Activated CD4-positive, CD25-positive, alpha-beta regulatory T cell treated with anti-CD3 and anti-CD28 coated beads, Interleukin-2, amount 50 U/mL, for 72 hours (primary cell): ENCODE measurements around the gene FTO.

ENCODE experiments used
- DNase-seq: peaks from one replicate; pipeline ENCODE4 v3.0.0; 2021

The FTO gene

DNA sequence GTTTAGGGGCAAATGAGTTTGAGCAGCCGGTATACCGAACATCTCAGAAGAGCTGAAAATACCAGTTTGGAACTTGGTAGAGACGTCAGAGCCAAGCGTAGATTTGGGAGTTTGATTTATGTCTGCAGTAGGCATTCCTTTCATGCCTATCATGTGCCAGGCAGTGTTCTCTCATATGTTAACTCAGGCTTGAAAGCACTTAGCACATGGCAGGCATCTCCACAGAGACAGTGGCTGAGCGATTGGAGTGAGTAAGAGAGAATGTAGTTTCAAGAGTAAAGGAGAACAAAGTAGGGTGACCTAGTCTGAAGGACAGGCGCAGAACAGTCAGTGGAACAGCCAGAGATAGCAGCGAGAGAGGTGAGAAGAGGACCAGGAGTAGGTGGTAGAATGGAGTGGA is 207.0 kb downstream of the FTO start:
- no peak for DNase-seq

DNA sequence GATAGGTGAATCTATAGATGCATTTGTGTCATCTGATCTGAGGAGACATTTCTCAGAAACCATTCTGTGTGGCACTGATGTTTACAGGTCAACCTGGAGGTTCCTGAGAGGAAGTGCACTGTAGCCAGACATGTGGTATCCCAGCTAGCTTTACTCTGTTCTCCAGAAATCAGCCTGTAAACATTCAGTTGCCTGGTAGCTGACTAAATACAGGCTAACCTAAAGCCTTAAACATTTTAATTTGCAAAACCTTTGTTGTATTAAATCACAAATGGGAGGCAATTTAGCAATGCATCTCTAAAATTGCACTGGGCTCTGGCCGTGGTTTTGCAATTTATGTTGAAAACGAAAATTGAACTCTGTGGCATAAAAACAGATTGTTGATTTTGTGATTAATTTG is 207.6 kb downstream of the FTO start:
- DNase-seq = no peak

GRCh38 chr16:53912155-53912554 is 208.2 kb downstream of the FTO start:
- DNase-seq = no peak

DNA sequence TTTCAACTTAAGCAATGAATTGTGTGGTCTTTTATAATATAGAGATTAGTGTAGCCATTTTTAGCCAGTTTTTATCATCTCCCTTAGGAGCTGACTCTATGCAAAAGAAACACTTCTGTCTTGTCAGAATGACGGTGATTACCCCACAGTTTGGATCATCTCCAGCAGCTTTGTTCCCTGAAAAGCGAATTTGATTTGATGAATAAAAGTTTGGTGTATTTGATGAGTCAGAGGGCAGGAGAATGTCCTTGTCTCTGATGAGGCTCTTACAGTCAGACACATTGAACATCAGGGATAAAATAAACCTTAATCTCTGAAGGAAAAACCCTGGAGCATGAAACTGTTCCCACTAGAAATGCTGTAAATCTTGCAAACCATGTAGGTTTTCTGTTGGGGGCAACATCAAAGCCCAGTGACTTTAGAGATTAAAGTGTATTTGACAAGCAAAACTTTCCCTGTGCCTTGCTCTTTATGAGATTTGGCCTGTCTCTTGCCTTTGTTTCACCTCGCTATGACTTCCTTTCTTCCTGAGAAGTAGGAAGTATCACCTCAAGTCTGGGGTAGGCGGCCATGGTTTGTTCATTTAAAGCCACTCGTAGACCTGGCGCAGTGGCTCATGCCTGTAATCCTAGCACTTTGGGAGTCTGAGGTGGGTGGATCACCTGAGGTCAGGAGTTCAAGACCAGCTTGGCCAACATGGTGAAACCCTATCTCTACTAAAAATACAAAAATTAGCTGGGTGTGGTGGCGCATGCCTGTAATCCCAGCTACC is 209.3 kb downstream of the FTO start:
- DNase-seq = no peak

DNA sequence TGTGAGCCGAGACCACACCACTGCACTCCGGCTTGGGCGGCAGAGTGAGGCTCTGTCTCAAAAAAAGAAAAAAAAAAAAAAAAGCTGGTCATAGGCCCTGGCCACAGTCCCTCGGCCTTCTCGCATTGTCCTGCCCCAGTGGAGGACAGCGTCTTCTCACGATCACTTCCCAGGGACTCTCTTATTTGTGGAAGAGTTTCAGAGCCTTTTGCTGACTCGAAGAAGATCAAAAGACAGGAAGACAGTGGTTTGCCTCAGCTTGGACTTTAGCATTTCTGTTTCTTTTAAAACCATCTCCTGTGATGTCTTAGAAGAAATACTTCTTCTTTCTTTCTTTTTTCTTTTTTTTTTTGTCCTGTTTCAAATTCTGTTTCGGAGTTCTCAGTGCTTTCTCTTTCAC is 210.0 kb downstream of the FTO start:
- no peak for DNase-seq

DNA sequence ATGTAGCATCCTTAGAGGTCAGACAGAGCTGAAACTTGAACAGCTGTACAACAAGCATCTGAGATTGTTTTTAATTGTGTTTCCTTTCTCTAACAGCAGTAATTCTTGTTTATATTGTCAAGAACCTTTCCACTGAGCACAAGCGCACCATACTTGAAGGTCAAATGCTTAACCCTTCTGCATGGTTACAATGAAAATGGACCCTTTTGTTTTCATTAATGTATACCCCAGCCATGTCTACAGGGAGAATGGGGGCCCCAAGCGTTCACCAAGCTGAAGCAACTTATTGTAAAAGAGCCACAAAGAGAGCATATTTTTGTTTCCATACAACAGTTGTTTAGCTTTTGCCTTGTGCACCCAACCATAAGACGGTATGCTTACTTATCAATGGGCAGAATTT is 210.8 kb downstream of the FTO start:
- DNase-seq = no peak

DNA sequence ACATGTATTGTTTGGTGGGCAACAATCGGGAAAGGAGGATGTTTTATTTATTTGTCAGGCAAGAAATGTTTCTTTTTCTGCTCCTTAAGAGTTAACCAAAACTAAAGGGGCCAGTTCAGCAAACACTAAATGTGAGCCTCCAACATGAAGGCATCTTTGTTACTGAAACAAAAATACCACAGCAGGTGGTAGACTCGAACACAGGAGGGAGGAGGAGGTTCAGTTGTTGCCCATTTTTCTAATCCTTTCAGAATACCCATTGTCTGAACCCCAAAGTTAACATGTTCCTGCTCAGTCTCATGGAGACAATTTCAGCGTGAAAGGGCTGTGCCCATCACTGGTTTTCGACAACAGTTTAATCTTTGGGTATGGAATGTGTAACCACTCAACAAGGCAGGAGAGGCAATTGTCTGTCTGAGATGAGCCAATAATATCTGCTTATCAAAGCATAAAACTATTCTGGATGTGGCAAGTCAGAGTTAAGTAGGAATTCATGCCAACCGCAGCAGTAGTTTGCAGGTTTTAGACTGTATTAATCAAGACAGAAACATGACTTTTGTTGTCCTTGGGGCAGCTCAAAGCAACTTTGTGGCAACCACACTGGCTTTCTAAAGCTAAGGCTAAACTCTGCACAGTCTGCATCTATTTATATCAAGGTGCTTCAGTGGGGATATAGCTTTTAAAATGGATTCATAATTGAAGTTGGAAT is 211.7 kb downstream of the FTO start:
- DNase-seq = no peak

DNA sequence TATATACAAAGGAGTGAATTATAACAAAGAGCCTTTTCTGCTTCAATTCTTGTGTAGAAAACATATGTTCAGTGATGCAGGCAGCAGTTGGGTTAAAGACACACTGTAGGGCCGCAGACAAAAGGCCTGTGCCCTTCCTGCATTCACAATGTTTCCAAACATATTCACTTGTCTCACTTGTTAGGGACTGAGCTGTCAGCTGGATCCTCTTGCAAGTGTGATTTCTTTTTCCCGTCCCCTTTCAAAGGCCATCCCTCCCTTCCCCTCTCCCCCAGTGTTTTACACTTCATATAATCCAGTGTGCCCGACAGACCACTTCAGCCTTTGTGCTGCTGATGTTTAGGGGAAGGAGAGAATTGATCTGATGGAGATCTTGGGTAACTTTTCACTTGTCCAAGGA is 217.0 kb downstream of the FTO start:
- DNase-seq = no peak

DNA sequence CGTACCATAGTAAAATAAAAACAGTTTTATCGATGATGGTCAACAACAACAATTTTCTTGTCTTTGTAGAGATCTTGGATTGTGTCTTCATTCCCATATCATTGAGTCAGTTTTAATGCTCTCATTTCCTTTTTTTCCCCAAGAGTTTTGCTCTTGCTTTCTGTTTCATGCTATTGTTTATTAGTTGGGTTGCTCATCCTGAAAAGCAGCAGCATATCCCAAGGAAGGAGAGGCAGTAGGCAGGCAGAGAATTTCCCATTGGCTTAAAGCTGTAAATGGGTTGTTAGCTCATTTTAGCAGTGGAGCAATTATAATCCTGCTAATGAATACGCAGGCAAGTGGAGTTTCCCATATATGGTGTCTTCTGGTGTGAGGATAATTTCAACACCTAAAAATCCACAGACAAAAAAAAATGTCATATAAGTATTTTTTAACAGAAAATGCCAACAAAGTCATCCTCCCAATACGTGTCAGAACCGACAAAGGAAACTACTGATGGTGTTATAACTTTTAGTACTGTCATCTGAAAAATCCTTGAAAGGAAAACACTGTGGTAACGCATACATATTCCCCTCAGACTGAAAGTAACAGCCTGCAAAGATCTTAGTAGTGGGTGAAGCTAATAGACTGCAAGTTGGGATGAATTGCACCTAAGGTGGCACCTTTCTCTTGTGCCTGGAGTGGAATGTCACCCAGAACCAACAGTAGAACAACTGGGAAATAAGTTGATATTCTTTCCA is 218.3 kb downstream of the FTO start:
- no peak for DNase-seq

DNA sequence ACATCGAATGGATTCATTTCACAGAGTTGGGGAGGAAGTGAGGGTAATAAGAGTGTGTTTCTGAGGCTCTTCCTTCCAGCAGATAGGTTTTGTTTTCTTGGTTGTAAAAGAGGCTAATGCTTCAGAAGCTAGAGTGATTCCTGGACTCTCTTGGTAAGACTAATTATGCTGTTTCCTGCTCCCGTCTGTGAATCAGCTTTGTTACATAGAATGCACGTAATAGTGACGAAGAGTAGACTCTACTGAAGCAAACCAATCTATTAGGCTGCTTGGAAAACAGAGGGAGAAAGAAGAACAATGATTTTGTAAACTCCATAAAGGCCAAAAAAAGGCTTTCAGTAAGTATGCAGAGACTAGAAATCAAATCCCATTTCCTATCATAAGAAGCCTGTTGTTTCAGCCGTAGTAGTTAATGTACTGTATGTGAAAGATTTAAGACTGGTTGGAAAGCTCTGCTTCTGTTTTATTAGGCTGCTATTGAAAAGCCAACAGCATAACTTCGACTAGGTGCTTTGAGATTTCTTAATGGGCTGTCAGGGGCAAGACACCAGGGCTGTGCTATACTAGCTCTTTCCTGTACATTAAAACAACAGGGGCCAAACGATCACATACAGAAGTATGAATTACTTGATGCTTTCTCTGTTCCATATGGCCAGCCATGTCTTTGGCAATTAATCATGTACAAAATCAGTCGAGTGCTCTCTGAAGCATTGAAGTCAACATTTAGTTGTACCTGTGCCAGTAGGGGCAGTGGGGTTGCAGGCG is 219.0 kb downstream of the FTO start:
- no peak for DNase-seq

DNA sequence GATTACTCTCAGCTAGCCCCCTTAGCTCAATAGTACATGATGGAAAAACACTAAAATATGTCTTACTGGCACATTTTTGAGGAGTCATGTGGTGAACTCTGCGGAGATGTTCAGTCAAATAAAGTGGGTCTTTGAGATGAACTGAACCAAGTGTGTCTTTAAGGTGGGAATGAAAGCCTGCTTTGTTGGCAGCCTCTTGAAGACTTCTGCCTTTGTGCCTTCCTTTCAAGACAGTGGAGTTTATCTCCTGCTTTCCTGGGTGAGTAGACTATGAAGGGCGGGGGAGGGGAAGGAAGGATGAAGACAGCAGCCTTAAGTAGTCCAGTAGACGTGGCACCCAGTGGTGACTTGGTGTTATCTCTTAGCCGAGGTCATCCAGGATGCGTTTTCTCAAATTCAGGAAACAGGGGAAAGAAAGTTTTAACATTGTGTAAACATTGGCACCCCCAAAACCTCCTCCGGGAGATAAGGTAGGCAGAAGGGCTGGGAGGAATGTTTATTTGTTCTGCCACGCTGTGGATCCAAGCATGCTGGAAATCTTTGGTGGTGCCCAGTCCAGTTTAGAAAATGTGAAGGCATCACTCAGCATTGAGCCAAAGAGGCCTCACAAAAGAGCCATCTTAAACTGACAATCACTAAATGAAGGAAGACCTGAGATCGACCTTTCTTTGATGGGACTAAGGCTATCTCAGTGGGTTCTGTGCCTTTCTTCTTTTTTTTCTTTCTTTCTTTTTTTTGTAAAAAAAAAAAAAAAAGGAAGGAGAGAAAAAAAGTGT is 220.6 kb downstream of the FTO start:
- DNase-seq = no peak

DNA sequence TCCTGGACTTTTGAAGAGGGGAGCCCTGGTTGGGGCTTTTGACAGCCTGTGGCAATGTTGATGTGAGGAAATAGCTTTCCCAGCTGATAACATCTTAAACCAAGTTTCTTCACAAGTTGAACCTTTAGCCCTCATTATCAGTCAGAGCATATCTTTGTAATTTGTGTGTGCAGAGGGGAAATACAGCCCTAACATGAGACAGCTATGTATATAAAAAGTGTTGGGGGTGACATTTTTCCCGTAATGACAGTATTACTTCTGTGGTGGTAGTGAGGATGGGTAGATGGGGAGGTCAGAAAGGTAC is 221.1 kb downstream of the FTO start:
- no peak for DNase-seq

DNA sequence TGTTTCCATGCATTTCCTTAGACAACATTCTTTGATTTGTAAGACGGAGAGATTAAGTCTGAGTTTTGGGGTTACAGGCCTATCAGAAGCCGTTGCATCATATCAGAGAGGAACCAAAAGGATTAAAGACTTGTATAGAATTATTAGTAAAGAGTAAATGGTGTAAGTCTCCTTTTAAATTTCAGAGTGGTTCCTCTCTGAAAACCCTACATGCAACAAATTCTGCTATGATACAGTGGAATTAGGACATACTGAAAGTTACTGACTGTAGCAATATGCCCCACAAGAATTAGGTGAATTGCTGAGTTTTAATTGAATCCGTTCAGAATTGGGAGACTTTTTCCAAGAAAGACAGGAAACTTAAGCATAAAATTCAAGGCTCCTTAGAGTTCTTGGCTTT is 221.6 kb downstream of the FTO start:
- no peak for DNase-seq

DNA sequence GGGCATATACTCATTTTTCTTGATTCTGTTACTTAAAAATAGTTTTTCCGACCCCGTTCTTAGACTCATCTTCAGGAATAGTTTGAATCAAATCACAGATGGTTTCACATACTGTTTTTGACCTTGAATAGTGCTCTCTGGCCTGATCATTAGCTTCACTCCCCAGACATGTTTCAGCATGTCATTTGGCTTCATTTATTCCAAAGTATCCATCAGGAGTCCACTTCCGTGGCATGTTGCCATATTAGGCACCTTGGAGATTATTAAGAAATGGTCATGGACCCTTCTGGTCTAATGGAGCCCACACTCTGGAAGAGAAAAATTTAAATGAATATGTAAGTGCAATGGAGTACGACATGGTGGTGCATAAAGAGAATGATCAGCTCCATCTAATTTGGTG is 222.3 kb downstream of the FTO start:
- no peak for DNase-seq

GRCh38 chr16:53932975-53933374 is 229.0 kb downstream of the FTO start:
- DNase-seq = no peak

- no peak for DNase-seq
Measured at GRCh38 chr16:53933407-53933806, 229.5 kb downstream of the FTO start.

DNA sequence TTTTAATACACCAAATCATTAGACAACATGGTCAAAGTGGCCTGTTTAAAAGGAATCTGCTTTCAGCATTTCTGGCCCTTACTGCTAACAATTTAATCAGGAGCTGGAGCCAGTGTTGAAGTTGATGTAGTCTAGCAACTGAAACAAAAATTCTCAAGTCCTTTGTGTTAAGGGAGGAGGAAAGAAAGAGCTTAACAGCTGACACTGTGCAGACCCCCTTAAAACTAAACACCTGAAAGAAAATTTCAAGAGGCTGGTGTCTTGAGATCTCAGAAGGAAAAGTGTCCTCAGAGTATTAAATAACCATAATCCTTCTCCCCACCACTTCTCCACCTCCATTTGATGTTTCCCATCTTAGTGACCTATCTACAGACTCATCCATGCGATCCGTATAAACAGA is 232.1 kb downstream of the FTO start:
- DNase-seq = no peak

GRCh38 chr16:53936529-53936928 is 232.6 kb downstream of the FTO start:
- DNase-seq = no peak

- DNase-seq = no peak
Measured at GRCh38 chr16:53937161-53937880, 233.4 kb downstream of the FTO start.

DNA sequence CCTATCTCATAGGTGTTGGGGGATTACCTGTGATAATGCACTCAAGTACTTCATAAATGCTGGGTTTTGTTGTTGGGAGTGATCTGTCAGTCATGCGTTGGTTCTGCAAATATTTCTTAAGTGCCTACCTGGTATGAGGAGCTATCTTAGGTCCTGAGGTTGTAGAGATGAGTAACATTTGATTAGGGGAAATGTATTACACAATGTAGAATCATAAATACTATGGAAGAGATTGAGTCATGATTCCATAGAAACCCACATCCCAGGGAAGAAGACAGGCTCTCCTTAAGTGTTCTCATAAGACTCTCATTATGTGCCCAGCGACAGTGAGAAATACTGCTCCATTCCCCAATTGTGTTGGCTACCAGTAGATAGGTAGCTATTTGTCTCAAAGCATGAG is 240.1 kb downstream of the FTO start:
- DNase-seq = no peak

- no peak for DNase-seq
Measured at GRCh38 chr16:53945996-53946395, 242.0 kb downstream of the FTO start.
